Measurements from ENCODE around the gene ADGRE2. TPM values are rescaled to one million over a fixed set of nuclear protein-coding genes. Genes with fewer than 3 reads are reported as not detected.
"Not testable (repeated sequence)": the region's sequence is repeated elsewhere in the genome, so short reads cannot be mapped to it uniquely, and the experiment has no call there.

Gene ADGRE2
- total RNA-seq, 2 experiments from 2014 or later: 0.75 to 0.95 TPM

DNA sequence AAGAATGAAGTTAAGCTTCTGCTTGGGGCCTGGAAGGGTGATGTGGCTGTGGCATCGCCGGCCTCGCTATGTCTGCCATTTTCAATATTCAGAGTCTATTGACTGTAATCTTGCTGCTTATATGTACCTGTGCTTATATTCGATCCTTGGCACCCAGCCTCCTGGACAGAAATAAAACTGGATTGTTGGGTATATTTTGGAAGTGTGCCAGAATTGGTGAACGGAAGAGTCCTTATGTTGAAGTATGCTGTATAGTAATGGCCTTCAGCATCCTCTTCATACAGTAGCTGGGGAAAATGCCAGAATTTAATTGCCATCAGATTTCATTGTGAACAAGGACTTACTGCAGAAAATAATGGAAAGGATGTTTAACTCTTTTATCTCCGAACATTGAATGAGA, 13.9 kb upstream of the ADGRE2 start:
- CTCF ChIA-PET; intact Hi-C loops (cut with DNase I, micrococcal nuclease); H3K9me3 Mint-ChIP-seq (ENCODE audit: low read depth); H3K4me1 Mint-ChIP-seq; POLR2A ChIA-PET; H3K4me3 Mint-ChIP-seq; H3K27ac Mint-ChIP-seq; H3K36me3 Mint-ChIP-seq (ENCODE audit: low read depth); ATAC-seq; DNase-seq: not testable (repeated sequence)
- peaks cover 13% of the 10 kb centered on the region for H3K27me3 Mint-ChIP-seq

DNA sequence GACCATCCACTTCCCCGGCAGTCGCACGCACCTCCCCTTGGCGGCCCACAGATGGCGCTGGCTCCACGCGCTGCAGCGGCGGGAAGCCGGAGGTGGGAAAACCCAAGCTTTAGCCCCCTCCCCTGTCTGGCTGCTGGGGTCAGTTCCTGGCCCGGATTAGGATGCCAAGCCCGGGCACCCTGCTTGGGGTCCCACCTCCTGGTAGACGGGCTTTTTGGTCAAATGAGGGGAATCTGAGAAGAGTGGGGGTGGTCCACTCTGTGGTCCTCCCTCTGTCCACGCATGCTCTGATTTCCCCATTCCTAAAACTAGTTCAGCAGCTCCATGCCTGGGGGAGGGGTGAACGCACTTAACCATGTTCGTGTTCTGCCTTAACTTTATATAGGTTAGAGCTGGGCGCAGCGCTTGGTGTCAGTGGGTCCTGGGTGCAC, 8.1 kb upstream of the ADGRE2 start:
- Mint-ChIP-seq H3K9me3 (ENCODE audit: low read depth) (no peaks in the 10 kb centered on the region), H3K4me1 (peaks cover 20% of the 10 kb centered on the region), H3K27me3 (peaks cover 9% of the 10 kb centered on the region), H3K27ac (no peak overlapping the region), H3K4me3 (no peak overlapping the region), H3K36me3 (ENCODE audit: low read depth) (no peaks in the 10 kb centered on the region)
- intact Hi-C loops (cut with DNase I, micrococcal nuclease): loop anchor here (1.0 to 5.0 kb wide), 3 partner anchors 102 to 214 kb away; partner anchors contain the start of gene NDUFB7 (in 1 of the 2)
- ChIA-PET POLR2A (no interaction called here), CTCF (interaction anchor here (0.5 to 1.7 kb wide), 17 partner anchors 10 to 1079 kb away, joined by 3 to 7 read pairs (median 3); partner anchors contain the start of gene MISP3)
- DNase-seq (peak; percentile 63), ATAC-seq (no peak)

- POLR2A ChIA-PET; H3K4me3 Mint-ChIP-seq; H3K27me3 Mint-ChIP-seq; H3K9me3 Mint-ChIP-seq (ENCODE audit: low read depth); H3K36me3 Mint-ChIP-seq (ENCODE audit: low read depth): not testable (repeated sequence)
- Mint-ChIP-seq H3K27ac (peak overlapping the region; percentile 61), H3K4me1 (peaks cover 20% of the 10 kb centered on the region)
- DNase-seq (peak; percentile 36), ATAC-seq (peak; percentile 67)
- intact Hi-C loops (cut with DNase I, micrococcal nuclease): loop anchor here in 1 of 2 experiments (5.0 kb wide), 1 partner anchor 213 kb away; the partner anchor contains the start of gene NDUFB7
- CTCF ChIA-PET: interaction anchor here (0.8 kb wide), 3 partner anchors 10 to 362 kb away, joined by 3 to 4 read pairs (median 3); no protein-coding TSS in a partner anchor
Measured at GRCh38 chr19:14785102-14785793, 6.9 kb upstream of the ADGRE2 start.

- H3K27ac Mint-ChIP-seq; H3K27me3 Mint-ChIP-seq; H3K9me3 Mint-ChIP-seq (ENCODE audit: low read depth); H3K4me3 Mint-ChIP-seq; CTCF ChIA-PET; POLR2A ChIA-PET; H3K36me3 Mint-ChIP-seq (ENCODE audit: low read depth): not testable (repeated sequence)
- DNase-seq (peak; percentile 58), ATAC-seq (peak; percentile 65)
- H3K4me1 Mint-ChIP-seq: peaks cover 20% of the 10 kb centered on the region
- intact Hi-C loops (cut with DNase I, micrococcal nuclease): loop anchor here in 1 of 2 experiments (5.0 kb wide), 1 partner anchor 212 kb away; the partner anchor contains the start of gene NDUFB7
Measured at GRCh38 chr19:14784730-14785101, 6.4 kb upstream of the ADGRE2 start.

DNA sequence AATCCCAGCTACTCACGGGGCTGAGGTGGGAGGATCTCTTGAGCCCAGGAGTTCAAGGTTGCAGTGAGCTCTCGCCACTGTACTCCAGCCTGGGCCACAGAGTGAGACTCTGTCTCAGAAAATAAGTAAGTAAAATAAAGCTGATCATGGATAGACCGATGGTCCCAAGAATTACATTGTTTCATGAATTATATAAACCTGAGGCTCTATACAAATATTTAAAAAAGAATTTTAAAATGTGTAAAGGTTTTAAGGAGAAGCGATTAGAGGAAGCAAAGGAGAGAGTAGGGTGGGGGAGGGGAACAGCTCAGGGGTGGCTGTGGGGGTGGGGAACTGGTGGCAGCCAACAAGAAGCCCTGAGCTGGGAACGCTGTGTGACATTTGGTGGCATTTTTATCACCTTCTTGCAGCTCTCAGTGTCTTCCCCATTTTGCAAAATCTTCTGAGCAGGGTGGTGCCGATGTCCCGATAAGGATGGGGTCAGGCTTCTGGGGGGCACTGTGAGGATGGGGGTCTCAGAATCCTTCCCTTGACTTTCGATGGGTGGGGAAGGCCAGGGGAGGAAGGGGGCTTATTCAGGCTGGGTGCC, 5.1 kb upstream of the ADGRE2 start:
- H3K4me3 Mint-ChIP-seq; POLR2A ChIA-PET; H3K27ac Mint-ChIP-seq; H3K36me3 Mint-ChIP-seq (ENCODE audit: low read depth); CTCF ChIA-PET; DNase-seq; ATAC-seq; H3K9me3 Mint-ChIP-seq (ENCODE audit: low read depth); intact Hi-C loops (cut with DNase I, micrococcal nuclease): not testable (repeated sequence)
- peaks cover 20% of the 10 kb centered on the region for H3K4me1 Mint-ChIP-seq
- H3K27me3 Mint-ChIP-seq: peaks cover 13% of the 10 kb centered on the region

DNA sequence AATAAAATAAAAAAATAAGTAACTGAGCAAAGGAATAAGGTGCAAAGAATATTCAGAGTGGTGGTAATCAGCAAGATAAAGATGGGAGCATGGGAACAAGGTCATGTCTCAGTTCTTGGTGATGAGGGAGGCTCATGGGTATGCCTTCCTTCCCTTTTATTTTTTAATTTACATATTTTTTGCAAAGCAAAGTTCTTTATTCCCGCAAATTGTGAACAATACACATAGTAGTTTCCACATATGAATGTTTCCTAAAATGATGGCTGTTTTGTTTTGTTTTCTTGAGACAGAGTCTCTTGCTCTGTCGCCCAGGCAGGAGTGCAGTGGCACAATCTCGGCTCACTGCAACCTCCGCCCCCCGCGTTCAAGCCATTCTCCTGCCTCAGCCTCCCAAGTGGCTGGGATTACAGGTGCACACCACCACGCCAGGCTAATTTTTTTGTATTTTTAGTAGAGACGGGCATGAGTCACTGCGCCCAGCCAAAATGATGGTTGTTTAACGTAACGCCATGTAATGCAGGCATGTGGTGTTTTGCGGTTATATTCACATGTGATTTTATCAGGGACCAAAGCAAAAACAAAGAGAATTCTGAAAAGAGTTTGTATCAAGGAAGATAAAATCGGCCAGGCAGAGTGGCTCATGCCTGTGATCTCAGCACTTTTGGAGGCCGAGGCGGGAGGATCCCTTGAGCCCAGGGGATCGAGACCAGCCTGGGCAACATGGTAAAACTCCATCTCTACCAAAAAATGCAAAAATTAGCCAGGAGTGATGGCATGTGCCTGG, 4.5 kb upstream of the ADGRE2 start:
- ChIA-PET CTCF (no interaction called here), POLR2A (no interaction called here)
- H3K27ac Mint-ChIP-seq: no peak overlapping the region
- H3K36me3 Mint-ChIP-seq (ENCODE audit: low read depth): no peaks in the 10 kb centered on the region
- H3K27me3 Mint-ChIP-seq: peaks cover 16% of the 10 kb centered on the region
- DNase-seq: no peak
- no peak for ATAC-seq
- no peaks in the 10 kb centered on the region for H3K9me3 Mint-ChIP-seq (ENCODE audit: low read depth)
- no peak overlapping the region for H3K4me3 Mint-ChIP-seq
- intact Hi-C loops (cut with DNase I, micrococcal nuclease): no loop called here
- peaks cover 20% of the 10 kb centered on the region for H3K4me1 Mint-ChIP-seq

DNA sequence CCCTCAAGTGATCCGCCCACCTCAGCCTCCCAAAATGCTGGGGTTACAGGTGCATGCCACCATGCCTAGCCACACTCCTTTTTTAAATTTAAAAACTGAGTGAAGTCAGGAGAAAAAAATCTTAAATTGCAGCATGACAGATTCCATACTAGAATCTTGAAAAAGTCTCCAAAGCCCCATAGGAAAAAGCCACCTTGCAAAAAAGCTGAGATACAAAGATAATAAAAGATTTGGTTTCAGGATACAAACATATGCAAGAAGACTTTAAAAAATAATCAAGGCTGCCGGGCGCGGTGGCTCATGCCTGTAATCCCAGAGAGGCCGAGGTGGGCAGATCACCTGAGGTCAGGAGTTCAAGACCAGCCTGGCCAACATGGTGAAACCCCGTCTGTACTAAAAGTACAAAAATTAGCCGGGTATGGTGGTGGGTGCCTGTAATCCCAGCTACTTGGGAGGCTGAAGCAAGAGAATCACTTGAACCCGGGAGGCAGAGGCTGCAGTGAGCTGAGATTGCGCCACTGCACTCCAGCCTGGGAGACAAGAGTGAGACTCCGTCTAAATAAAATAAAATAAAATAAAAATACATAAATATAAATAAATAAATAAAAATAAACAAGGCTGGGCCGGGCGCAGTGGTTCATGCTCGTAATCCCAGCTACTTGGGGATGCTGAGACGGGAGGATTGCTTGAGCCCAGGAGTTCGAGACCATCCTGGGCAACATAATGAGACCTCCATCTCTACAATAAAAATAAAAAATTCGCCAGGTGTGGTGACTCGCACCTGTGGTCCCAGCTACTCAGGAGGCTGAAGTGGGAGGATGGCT, 3.6 kb upstream of the ADGRE2 start:
- H3K27ac Mint-ChIP-seq; H3K4me3 Mint-ChIP-seq; ATAC-seq; H3K9me3 Mint-ChIP-seq (ENCODE audit: low read depth); H3K36me3 Mint-ChIP-seq (ENCODE audit: low read depth); CTCF ChIA-PET; intact Hi-C loops (cut with DNase I, micrococcal nuclease); DNase-seq: not testable (repeated sequence)
- Mint-ChIP-seq H3K4me1 (peaks cover 18% of the 10 kb centered on the region), H3K27me3 (peaks cover 22% of the 10 kb centered on the region)
- POLR2A ChIA-PET: interaction anchor here (0.6 kb wide), 1 partner anchor 92 kb away, joined by 3 read pairs; the partner anchor contains the start of gene ZNF333

- H3K9me3 Mint-ChIP-seq (ENCODE audit: low read depth); H3K36me3 Mint-ChIP-seq (ENCODE audit: low read depth); POLR2A ChIA-PET; ATAC-seq; H3K4me3 Mint-ChIP-seq; H3K27ac Mint-ChIP-seq; DNase-seq; intact Hi-C loops (cut with DNase I, micrococcal nuclease): not testable (repeated sequence)
- CTCF ChIA-PET: interaction anchor here (0.6 kb wide), 1 partner anchor 189 kb away, joined by 3 read pairs; no protein-coding TSS in a partner anchor
- Mint-ChIP-seq H3K27me3 (peaks cover 34% of the 10 kb centered on the region), H3K4me1 (peaks cover 21% of the 10 kb centered on the region)
Measured at GRCh38 chr19:14780622-14781225, 2.4 kb upstream of the ADGRE2 start.

DNA sequence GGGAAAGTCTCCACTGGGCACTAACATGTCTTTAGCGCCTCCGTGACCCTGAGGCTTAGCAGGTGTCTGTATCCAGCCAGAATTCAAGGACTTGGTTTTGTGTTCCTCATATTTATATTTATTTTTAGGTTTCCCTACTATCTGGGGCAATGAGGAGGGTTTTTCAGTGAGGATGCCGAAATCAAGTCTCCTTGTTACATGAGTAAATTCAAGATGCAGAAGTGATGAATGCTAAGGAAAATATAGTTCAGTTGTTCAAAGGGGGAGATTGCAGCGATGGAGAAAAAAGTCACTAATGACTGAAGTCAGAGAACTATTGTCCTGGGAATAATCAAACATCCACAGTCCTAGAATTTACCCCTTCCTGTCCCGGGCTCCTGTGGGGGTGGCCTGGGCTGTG, 791 bp upstream of the ADGRE2 start:
- no peak overlapping the region for H3K4me3 Mint-ChIP-seq
- intact Hi-C loops (cut with DNase I, micrococcal nuclease): no loop called here
- no peaks in the 10 kb centered on the region for H3K9me3 Mint-ChIP-seq (ENCODE audit: low read depth)
- ATAC-seq: no peak
- no peak for DNase-seq
- peaks cover 32% of the 10 kb centered on the region for H3K27me3 Mint-ChIP-seq
- ChIA-PET POLR2A (no interaction called here), CTCF (no interaction called here)
- H3K4me1 Mint-ChIP-seq: peaks cover 11% of the 10 kb centered on the region
- H3K27ac Mint-ChIP-seq: no peak overlapping the region
- no peaks in the 10 kb centered on the region for H3K36me3 Mint-ChIP-seq (ENCODE audit: low read depth)

GRCh38 chr19:14777645-14778044, 715 bp downstream of the ADGRE2 start:
- H3K27me3 Mint-ChIP-seq: peaks cover 33% of the 10 kb centered on the region
- H3K4me3 Mint-ChIP-seq; H3K9me3 Mint-ChIP-seq (ENCODE audit: low read depth); H3K36me3 Mint-ChIP-seq (ENCODE audit: low read depth); intact Hi-C loops (cut with DNase I, micrococcal nuclease); POLR2A ChIA-PET; H3K27ac Mint-ChIP-seq; DNase-seq; ATAC-seq: not testable (repeated sequence)
- CTCF ChIA-PET: interaction anchor here (1.0 to 1.5 kb wide), 2 partner anchors 9 to 91 kb away, joined by 3 to 5 read pairs; no protein-coding TSS in a partner anchor
- peaks cover 11% of the 10 kb centered on the region for H3K4me1 Mint-ChIP-seq
